ENCODE results near the gene PLCB1. TPM values are rescaled to one million over a fixed set of nuclear protein-coding genes. Genes with fewer than 3 reads are reported as not detected.

The PLCB1 gene
- total and polyA plus RNA-seq, 2 experiments from 2014 or later = 14.9 to 20.7 TPM

GRCh38 chr20:8540466-8540865, 408.4 kb downstream of the PLCB1 start:
- H3K4me2 ChIP-seq = no peak overlapping the region
- Mint-ChIP-seq H3K27me3 (ENCODE audit: insufficient read depth, low read depth, poor library complexity) (no peaks in the 10 kb centered on the region), H3K4me3 (no peak overlapping the region), H3K4me1 (no peaks in the 10 kb centered on the region; the same call in 2 of the 3 replicates), H3K27ac (no peak overlapping the region), H3K9me3 (no peaks in the 10 kb centered on the region), H3K36me3 (ENCODE audit: low read depth) (no peaks in the 10 kb centered on the region)
- no peaks in the 10 kb centered on the region for H3K79me2 ChIP-seq (replicated peaks; ENCODE audit: insufficient read depth)
- no peaks in the 10 kb centered on the region for H3F3A ChIP-seq (replicated peaks; ENCODE audit: low read depth)
- ATAC-seq (no peak), DNase-seq (ENCODE audit: low spot score) (no peak)
- no peaks in the 10 kb centered on the region for H4K20me1 ChIP-seq (replicated peaks; ENCODE audit: insufficient read depth)
- H3K36me3 ChIP-seq (ENCODE audit: insufficient read depth) = no peaks in the 10 kb centered on the region
- H3K4me1 ChIP-seq (ENCODE audit: insufficient read depth) = no peaks in the 10 kb centered on the region
- no peaks in the 10 kb centered on the region for H3K27me3 ChIP-seq (ENCODE audit: insufficient read depth)
- H2AFZ ChIP-seq = no peak overlapping the region
- H3K9me2 ChIP-seq (ENCODE audit: insufficient read depth) = no peaks in the 10 kb centered on the region
- no peak overlapping the region for H3K4me3 ChIP-seq
- H3K27ac ChIP-seq (ENCODE audit: low read depth) = no peak overlapping the region
- TF ChIP-seq ZNF331 (CRISPR knock-in tag; IDR thresholded peaks at IDR 0.05; ENCODE audit: low read depth) (no peak), CTCF (conservative IDR thresholded peaks at IDR 0.05; ENCODE audit: low read depth in 2 of 2) (no peak), CREB1 (CRISPR knock-in tag; IDR thresholded peaks at IDR 0.05; ENCODE audit: low read depth) (no peak), JUNB (IDR thresholded peaks at IDR 0.05; ENCODE audit: unreplicated experiment) (no peak), STAT1 (IDR thresholded peaks at IDR 0.05; ENCODE audit: unreplicated experiment) (no peak), ZNF462 (CRISPR knock-in tag; IDR thresholded peaks at IDR 0.05) (no peak), NANOG (IDR thresholded peaks at IDR 0.05; ENCODE audit: borderline replicate concordance) (no peak)
